Measurements from ENCODE around the gene DIPK1B. TPM values are rescaled to one million over a fixed set of nuclear protein-coding genes. Genes with fewer than 3 reads are reported as not detected.
"Not testable (repeated sequence)": the region's sequence is repeated elsewhere in the genome, so short reads cannot be mapped to it uniquely, and the experiment has no call there.

Gene DIPK1B
- total RNA-seq, 1 donor from 2014 or later, result 2.2 TPM

DNA sequence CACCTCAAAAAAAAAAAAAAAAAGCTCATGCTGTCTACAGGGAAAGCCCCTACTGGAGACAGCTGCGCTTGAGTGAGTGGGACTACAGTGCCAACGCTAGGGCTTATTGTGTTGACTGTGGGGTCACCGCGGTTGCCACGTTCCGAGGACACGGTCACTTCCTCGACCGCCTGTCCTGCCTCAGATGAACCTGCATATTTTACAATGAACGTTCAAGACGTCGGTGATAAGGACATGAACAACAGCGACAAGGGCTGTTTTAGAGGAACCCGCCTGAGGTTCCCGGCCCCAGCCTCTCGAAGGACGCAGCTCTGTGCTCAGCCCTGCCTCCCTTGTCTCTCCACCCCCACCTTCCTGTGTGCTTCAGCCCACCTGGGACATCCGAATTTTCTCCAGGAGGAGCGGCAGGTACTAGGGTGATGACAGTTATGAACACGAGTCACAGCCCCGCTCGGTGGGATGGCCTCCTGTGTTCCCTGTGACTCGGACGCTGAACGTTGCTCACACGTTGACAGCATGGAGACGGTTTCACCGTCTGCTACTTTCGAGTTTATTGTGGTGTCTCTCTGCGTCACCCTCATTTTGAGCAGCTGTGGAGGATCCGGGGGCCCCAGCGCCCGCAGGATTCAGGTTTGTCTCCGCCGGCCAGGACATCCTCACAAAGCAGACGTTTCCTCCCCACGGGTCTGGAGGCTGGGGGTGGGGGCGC is 11.3 kb upstream of the DIPK1B start:
- peak overlapping the region; percentile 80 for H3K27ac Mint-ChIP-seq
- POLR2A ChIA-PET, result interaction anchor here (0.6 to 4.2 kb wide), 20 partner anchors 12 to 1092 kb away, joined by 3 to 52 read pairs (median 4); partner anchors contain the start of genes AGPAT2 and TUBB4B
- ATAC-seq (ENCODE audit: low read depth), result peak; percentile 81
- TF ChIP-seq, protein P1, sequence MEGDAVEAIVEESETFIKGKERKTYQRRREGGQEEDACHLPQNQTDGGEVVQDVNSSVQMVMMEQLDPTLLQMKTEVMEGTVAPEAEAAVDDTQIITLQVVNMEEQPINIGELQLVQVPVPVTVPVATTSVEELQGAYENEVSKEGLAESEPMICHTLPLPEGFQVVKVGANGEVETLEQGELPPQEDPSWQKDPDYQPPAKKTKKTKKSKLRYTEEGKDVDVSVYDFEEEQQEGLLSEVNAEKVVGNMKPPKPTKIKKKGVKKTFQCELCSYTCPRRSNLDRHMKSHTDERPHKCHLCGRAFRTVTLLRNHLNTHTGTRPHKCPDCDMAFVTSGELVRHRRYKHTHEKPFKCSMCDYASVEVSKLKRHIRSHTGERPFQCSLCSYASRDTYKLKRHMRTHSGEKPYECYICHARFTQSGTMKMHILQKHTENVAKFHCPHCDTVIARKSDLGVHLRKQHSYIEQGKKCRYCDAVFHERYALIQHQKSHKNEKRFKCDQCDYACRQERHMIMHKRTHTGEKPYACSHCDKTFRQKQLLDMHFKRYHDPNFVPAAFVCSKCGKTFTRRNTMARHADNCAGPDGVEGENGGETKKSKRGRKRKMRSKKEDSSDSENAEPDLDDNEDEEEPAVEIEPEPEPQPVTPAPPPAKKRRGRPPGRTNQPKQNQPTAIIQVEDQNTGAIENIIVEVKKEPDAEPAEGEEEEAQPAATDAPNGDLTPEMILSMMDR (IDR thresholded peaks at IDR 0.05), result no peak
- H3K4me1 Mint-ChIP-seq, result peaks cover 48% of the 10 kb centered on the region
- H3K4me3 Mint-ChIP-seq, result peak overlapping the region; percentile 78
- intact Hi-C loops (cut with micrococcal nuclease), result loop anchor here (2.0 kb wide), 2 partner anchors 14 to 28 kb away; partner anchors contain the start of gene AGPAT2
- no peaks in the 10 kb centered on the region for H3K9me3 Mint-ChIP-seq
- no peak for DNase-seq
- no peaks in the 10 kb centered on the region for H3K36me3 Mint-ChIP-seq (ENCODE audit: low read depth)
- H3K27me3 Mint-ChIP-seq, result peaks cover 16% of the 10 kb centered on the region
- CTCF ChIA-PET, result no interaction called here

DNA sequence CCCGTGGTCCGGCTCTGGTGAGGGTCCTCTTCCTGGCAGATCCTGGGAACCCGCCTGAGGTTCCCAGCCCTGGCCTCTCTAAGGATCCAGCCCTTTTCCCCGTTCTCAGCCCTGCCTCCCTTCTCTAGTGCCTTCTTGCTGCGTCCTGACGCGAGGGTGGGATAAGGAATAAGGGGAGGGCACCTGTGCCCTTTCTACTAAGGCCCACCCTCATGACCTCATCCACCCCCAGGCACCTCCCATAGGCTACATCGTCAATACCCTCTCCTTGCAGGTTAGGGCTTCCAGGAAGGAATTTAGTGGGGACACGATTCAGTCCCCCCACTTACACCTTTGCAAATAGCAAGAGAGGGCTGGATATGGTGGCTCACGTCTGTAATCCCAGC is 10.7 kb upstream of the DIPK1B start:
- H3K9me3 Mint-ChIP-seq, result no peaks in the 10 kb centered on the region

DNA sequence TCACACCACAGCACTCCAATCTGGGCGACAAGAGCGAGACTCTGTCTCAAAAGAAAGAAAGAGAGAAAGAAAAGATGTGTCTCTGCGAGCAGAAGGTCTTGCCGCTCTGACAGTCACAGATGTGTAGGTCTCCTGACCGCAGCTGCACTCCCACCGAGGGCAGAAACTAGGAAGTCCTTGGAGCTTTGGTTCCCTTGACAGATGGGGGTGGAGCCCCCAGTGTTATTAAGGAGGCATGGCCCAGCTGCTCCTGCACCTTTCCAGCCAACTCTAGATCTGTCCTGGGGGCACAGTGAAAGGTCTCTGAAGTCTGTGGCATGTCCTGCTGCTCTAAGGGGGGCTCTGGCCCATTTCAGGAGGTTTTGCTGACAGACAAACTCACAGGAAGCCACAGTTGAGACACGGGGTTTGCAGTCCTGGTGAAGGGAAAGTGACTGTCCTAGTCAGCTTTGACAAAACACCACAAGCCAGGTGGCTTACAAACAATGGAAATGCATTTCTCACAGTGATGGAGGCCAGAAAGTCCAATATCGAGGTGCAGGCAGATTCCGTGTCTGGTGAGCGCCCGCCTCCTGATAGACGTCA is 9.0 kb upstream of the DIPK1B start:
- H3K27ac Mint-ChIP-seq, result peak overlapping the region; percentile 30
- no peaks in the 10 kb centered on the region for H3K9me3 Mint-ChIP-seq
- intact Hi-C loops (cut with micrococcal nuclease), result no loop called here
- H3K4me3 Mint-ChIP-seq, result peak overlapping the region; percentile 1
- TF ChIP-seq, protein P1 (IDR thresholded peaks at IDR 0.05), result no peak
- ChIA-PET POLR2A (interaction anchor here (4.2 kb wide), 1 partner anchor 25 kb away, joined by 52 read pairs; no protein-coding TSS in a partner anchor), CTCF (no interaction called here)
- peaks cover 7% of the 10 kb centered on the region for H3K27me3 Mint-ChIP-seq
- peaks cover 39% of the 10 kb centered on the region for H3K4me1 Mint-ChIP-seq
- DNase-seq (no peak), ATAC-seq (ENCODE audit: low read depth) (no peak)
- no peaks in the 10 kb centered on the region for H3K36me3 Mint-ChIP-seq (ENCODE audit: low read depth)

More for the DNA sequence above, 10.7 kb upstream of the DIPK1B start:
- ChIA-PET POLR2A (interaction anchor here (0.9 to 4.2 kb wide), 9 partner anchors 12 to 522 kb away, joined by 3 to 52 read pairs (median 5); partner anchors contain the start of gene AGPAT2), CTCF (no interaction called here)
- intact Hi-C loops (cut with micrococcal nuclease), result loop anchor here (2.0 kb wide), 2 partner anchors 15 to 27 kb away; partner anchors contain the start of gene AGPAT2
- Mint-ChIP-seq H3K36me3 (ENCODE audit: low read depth) (no peaks in the 10 kb centered on the region), H3K4me1 (peaks cover 48% of the 10 kb centered on the region), H3K4me3 (peak overlapping the region; percentile 78), H3K27me3 (peaks cover 16% of the 10 kb centered on the region), H3K27ac (peak overlapping the region; percentile 80)
- TF ChIP-seq, protein P1 (IDR thresholded peaks at IDR 0.05), result no peak
- no peak for DNase-seq
- ATAC-seq (ENCODE audit: low read depth), result no peak

DNA sequence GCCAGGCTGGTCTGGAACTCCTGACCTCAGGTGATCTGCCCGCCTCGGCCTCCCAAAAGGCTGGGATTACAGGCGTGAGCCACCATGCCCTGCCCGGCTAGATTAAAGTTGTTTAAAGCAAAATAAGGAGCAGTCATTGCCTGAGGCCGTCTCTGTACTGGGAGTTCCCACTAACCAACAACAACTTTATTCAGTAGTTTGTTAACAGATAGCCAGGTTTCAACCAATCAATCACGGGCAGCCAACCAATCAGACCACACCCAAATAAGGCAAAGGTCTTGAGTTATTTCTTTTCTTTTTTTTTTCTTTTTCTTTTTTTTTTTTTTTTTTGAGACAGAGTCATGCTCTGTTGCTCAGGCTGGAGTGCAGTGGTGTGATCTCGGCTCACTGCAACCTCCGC is 7.6 kb upstream of the DIPK1B start:
- H3K9me3 Mint-ChIP-seq; ATAC-seq (ENCODE audit: low read depth); H3K27ac Mint-ChIP-seq; intact Hi-C loops (cut with micrococcal nuclease); H3K36me3 Mint-ChIP-seq (ENCODE audit: low read depth); DNase-seq; H3K4me3 Mint-ChIP-seq; H3K27me3 Mint-ChIP-seq: not testable (repeated sequence)
- CTCF ChIA-PET, result interaction anchor here (1.0 kb wide), 1 partner anchor 11 kb away, joined by 3 read pairs; no protein-coding TSS in a partner anchor
- POLR2A ChIA-PET, result interaction anchor here (1.0 to 1.6 kb wide), 2 partner anchors 11 to 24 kb away, joined by 3 read pairs; no protein-coding TSS in a partner anchor
- peaks cover 35% of the 10 kb centered on the region for H3K4me1 Mint-ChIP-seq

DNA sequence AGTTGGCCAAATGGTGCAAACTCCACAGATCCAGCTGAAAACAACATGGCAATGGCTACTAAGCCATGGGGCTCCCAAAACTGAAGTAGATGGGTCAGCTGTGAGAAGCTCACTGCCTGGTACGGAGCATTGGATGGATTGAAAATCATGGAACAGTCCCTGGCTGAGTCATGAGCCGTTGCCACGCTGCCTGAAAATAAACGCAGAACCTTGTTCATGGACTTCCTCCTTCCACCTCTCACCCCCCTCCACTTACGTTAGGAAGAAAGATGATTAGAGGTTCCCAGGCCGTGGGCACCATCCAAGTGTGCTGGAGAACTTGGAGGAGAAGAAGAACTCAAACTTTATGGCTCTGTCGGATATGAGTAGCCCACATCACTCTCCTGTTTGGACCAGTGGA is 6.8 kb upstream of the DIPK1B start:
- H3K4me3 Mint-ChIP-seq, result no peak overlapping the region
- TF ChIP-seq, protein P1 (IDR thresholded peaks at IDR 0.05), result no peak
- CTCF ChIA-PET, result interaction anchor here (1.0 kb wide), 1 partner anchor 12 kb away, joined by 3 read pairs; no protein-coding TSS in a partner anchor
- POLR2A ChIA-PET, result interaction anchor here (1.0 kb wide), 1 partner anchor 23 kb away, joined by 3 read pairs; no protein-coding TSS in a partner anchor
- peaks cover 10% of the 10 kb centered on the region for H3K27me3 Mint-ChIP-seq
- no peak for ATAC-seq (ENCODE audit: low read depth)
- intact Hi-C loops (cut with micrococcal nuclease), result no loop called here
- H3K36me3 Mint-ChIP-seq (ENCODE audit: low read depth), result no peaks in the 10 kb centered on the region
- H3K27ac Mint-ChIP-seq, result no peak overlapping the region
- DNase-seq, result no peak
- H3K4me1 Mint-ChIP-seq, result peaks cover 30% of the 10 kb centered on the region
- H3K9me3 Mint-ChIP-seq, result no peaks in the 10 kb centered on the region
